Measurements from ENCODE around the gene BCAS4.
A peak's percentile ranks its signal among the peaks of the same experiment; 100 is the strongest.

The BCAS4 gene

GRCh38 chr20:50790651-50791277 is 4.1 kb upstream of the BCAS4 start (continued):
- TF ChIP-seq ZNF114 (tag by site-specific recombination; IDR thresholded peaks at IDR 0.05) (no peak), KLF16 (tag by site-specific recombination; IDR thresholded peaks at IDR 0.05) (peak; percentile 89), ZNF335 (tag by site-specific recombination; conservative IDR thresholded peaks at IDR 0.05) (peak; percentile 84), ZNF280D (tag by site-specific recombination; IDR thresholded peaks at IDR 0.05) (0 out of 2 replicates have a peak, but pooled peaks have one; percentile 9), ZNF488 (tag by site-specific recombination; IDR thresholded peaks at IDR 0.05) (no peak), ZNF214 (tag by site-specific recombination; IDR thresholded peaks at IDR 0.05; ENCODE audit: borderline replicate concordance) (no peak), ZNF629 (tag by site-specific recombination; IDR thresholded peaks at IDR 0.05) (peak; percentile 57; the same call in 1 of the 2 replicates), ZNF571 (tag by site-specific recombination; IDR thresholded peaks at IDR 0.05) (no peak), ZNF747 (tag by site-specific recombination; IDR thresholded peaks at IDR 0.05) (no peak), ZNF529 (tag by site-specific recombination; IDR thresholded peaks at IDR 0.05; ENCODE audit: insufficient replicate concordance) (no peak), ZBTB48 (tag by site-specific recombination; IDR thresholded peaks at IDR 0.05) (peak; percentile 86), ZNF391 (tag by site-specific recombination; IDR thresholded peaks at IDR 0.05; ENCODE audit: borderline replicate concordance, low read depth) (peak; percentile 76; the same call in 1 of the 2 replicates), ZNF10 (tag by site-specific recombination; IDR thresholded peaks at IDR 0.05) (peak; percentile 60), ZBTB7A (tag by site-specific recombination; IDR thresholded peaks at IDR 0.05; ENCODE audit: low read depth) (no peak), OVOL3 (tag by site-specific recombination; IDR thresholded peaks at IDR 0.05) (0 out of 2 replicates have a peak, but pooled peaks have one; percentile 31), ZNF433 (tag by site-specific recombination; IDR thresholded peaks at IDR 0.05; ENCODE audit: low read depth) (no peak), KLF9 (tag by site-specific recombination; IDR thresholded peaks at IDR 0.05; ENCODE audit: low read depth) (peak; percentile 55), ZNF366 (tag by site-specific recombination; conservative IDR thresholded peaks at IDR 0.05) (no peak), AEBP2 (tag by site-specific recombination; IDR thresholded peaks at IDR 0.05; ENCODE audit: borderline replicate concordance) (no peak), ZEB2 (tag by site-specific recombination; IDR thresholded peaks at IDR 0.05) (peak; percentile 85), IKZF3 (tag by site-specific recombination; IDR thresholded peaks at IDR 0.05) (peak; percentile 77), ZSCAN4 (tag by site-specific recombination; IDR thresholded peaks at IDR 0.05) (no peak), ZNF621 (tag by site-specific recombination; IDR thresholded peaks at IDR 0.05) (no peak), ZNF138 (tag by site-specific recombination; IDR thresholded peaks at IDR 0.05; ENCODE audit: borderline replicate concordance) (no peak), ZNF843 (tag by site-specific recombination; IDR thresholded peaks at IDR 0.05) (no peak), ZNF16 (tag by site-specific recombination; IDR thresholded peaks at IDR 0.05; ENCODE audit: low read depth) (no peak), ZNF521 (tag by site-specific recombination; IDR thresholded peaks at IDR 0.05) (no peak), ZNF549 (tag by site-specific recombination; IDR thresholded peaks at IDR 0.05) (no peak), PATZ1 (tag by site-specific recombination; IDR thresholded peaks at IDR 0.05) (peak; percentile 81), PRDM1 (tag by site-specific recombination; IDR thresholded peaks at IDR 0.05) (no peak), GFI1B (tag by site-specific recombination; IDR thresholded peaks at IDR 0.05) (no peak), ZNF146 (tag by site-specific recombination; IDR thresholded peaks at IDR 0.05) (no peak)
